Esophagus squamous epithelium (tissue), 5 donors: Measurements from ENCODE around the gene SPDYE2B. TPM values are rescaled to one million over a fixed set of nuclear protein-coding genes. Genes with fewer than 3 reads are reported as not detected.
A peak's percentile ranks its signal among the peaks of the same experiment; 100 is the strongest.
"Not testable (repeated sequence)": the region's sequence is repeated elsewhere in the genome, so short reads cannot be mapped to it uniquely, and the experiment has no call there.

Experiments used
- DNase-seq: peaks from one replicate; lab custom pipeline; 2025; lab: John Stamatoyannopoulos, UW
- H3K27ac ChIP-seq, 4 donors: fragments of 200-600 bp; sonication (generic); one replicate each; pipeline ENCODE4 v1.5.1; 2016 to 2019; ENCODE audit warnings: mild to moderate bottlenecking in 1 of 4
- H3K27me3 ChIP-seq, 4 donors: fragments of 200-600 bp; sonication (generic); 1 replicate in 3 of 4; 2 replicates in 1 of 4; pipeline versions ENCODE4 v1.5.1 to v1.6.0; 2017 to 2021; ENCODE audit warnings: antibody characterized with exemption in 1 of 4
- H3K36me3 ChIP-seq, 3 donors: fragments of 200-600 bp; sonication (generic); one replicate each; pipeline ENCODE4 v1.5.1; 2016 to 2019
- H3K4me1 ChIP-seq, 3 donors: fragments of 200-600 bp; sonication (generic); one replicate each; pipeline ENCODE4 v1.5.1; 2017 to 2019
- H3K4me3 ChIP-seq, 4 donors: fragments of 200-600 bp; sonication (generic); 1 replicate in 3 of 4; 2 replicates in 1 of 4; pipeline ENCODE4 v1.5.1; 2016 to 2019; ENCODE audit warnings: mild to moderate bottlenecking in 2 of 4, moderate library complexity in 1 of 4
- H3K9me3 ChIP-seq, 3 donors: fragments of 200-600 bp; sonication (generic); one replicate each; pipeline ENCODE4 v1.5.1; 2016 to 2019
- WGBS, 2 donors: methylation state at CpG; one replicate each; pipeline ENCODE4 v1.1.5; 2018; 5-methylcytosine and 5-hydroxymethylcytosine counted together
- intact Hi-C: fragments of 100-400 bp; cut with DNase I; formaldehyde crosslinking; loops from one replicate; pipeline ENCODE4 v1.15.0; 2022
- total RNA-seq, 4 donors: library from RNA; depleted of rRNA; stranded (reverse); fragments of >200 nt; gene quantifications; one replicate each; pipeline ENCODE4 v1.1.0, GENCODE V29; 2016
- donor health status: DM: yes; HTN: yes; CAD: no.

SPDYE2B gene, protein sequence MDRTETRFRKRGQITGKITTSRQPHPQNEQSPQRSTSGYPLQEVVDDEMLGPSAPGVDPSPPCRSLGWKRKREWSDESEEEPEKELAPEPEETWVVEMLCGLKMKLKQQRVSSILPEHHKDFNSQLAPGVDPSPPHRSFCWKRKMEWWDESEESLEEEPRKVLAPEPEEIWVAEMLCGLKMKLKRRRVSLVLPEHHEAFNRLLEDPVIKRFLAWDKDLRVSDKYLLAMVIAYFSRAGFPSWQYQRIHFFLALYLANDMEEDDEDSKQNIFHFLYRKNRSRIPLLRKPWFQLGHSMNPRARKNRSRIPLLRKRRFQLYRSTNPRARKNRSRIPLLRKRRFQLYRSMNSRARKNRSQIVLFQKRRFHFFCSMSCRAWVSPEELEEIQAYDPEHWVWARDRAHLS
- total RNA-seq: not detected

DNA sequence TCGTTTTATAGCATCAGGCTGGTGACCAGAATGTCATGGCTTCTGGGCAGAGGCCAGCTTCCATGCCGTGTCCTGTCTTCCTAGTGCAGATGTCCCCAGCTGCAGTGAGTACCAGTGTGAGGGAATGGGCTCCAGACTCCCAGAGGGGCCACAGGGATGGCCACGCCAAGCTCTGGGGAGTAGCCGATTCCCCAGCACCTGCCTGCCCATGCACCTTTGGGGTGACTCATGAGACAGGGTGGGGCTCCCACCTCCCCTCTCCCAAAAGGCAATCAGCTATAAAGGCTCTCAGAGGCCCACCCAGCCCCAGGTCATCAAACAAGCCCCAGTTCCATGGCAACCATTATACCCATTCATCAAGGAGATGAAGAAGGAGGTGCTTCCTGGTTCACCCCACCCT, at the start of gene SPDYE2B:
TSS of gene SPDYE2B (plus strand) at position 396 of the 400 bp plus-strand sequence. CDS start 2,030 bp downstream, outside the sequence.
- WGBS, 2 donors: no CpG with 5 or more reads among the region's 4 CpGs
- H3K9me3 ChIP-seq, H3K36me3 ChIP-seq, DNase-seq, H3K4me3 ChIP-seq, intact Hi-C loops, H3K4me1 ChIP-seq, H3K27me3 ChIP-seq, H3K27ac ChIP-seq: not testable (repeated sequence)

GRCh38 chr7:102602317-102602716, 47.8 kb upstream of the SPDYE2B start:
- intact Hi-C loops, H3K9me3 ChIP-seq, H3K27me3 ChIP-seq, H3K36me3 ChIP-seq, DNase-seq, H3K27ac ChIP-seq, H3K4me1 ChIP-seq, H3K4me3 ChIP-seq: not testable (repeated sequence)
- WGBS, 2 donors: no CpG with 5 or more reads among the region's 12 CpGs

DNA sequence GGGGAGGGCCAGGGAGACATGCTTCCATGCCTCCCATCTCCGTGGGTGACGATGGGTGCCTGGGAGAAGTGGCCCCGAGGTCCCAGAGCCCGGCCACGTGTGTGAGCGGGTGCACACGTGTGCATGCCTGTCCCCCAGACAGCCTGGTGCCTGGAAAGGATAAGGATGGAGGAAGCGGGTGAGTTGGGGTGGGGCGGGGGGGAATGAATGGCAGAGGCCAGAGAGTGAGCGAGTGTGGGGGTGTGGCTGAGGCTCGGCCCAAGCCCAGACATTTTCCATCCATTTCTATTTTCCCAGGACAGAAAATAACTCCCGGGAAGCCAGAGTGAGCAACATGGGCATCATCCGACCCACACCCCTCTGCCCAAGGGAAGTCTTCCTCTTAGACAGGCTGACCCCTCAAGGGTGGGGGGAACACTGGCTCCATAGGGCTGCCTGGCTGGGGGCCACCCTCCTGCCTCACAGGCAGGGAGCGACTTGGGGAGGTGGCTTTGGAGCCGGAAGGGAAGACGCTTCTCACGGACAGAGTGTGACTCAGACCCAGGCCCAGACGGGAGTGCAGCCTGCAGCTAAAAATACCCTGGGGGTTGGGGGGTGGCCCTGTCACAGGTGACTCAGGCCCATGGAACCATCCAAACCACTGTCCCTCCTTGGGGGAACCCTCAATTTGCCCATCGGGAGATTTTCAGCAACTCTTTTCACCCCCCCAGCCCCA, 45.5 kb upstream of the SPDYE2B start:
- H3K4me1 ChIP-seq, H3K27ac ChIP-seq, H3K36me3 ChIP-seq, intact Hi-C loops, DNase-seq, H3K27me3 ChIP-seq, H3K4me3 ChIP-seq, H3K9me3 ChIP-seq: not testable (repeated sequence)
- WGBS, 2 donors: no CpG with 5 or more reads among the region's 19 CpGs

DNA sequence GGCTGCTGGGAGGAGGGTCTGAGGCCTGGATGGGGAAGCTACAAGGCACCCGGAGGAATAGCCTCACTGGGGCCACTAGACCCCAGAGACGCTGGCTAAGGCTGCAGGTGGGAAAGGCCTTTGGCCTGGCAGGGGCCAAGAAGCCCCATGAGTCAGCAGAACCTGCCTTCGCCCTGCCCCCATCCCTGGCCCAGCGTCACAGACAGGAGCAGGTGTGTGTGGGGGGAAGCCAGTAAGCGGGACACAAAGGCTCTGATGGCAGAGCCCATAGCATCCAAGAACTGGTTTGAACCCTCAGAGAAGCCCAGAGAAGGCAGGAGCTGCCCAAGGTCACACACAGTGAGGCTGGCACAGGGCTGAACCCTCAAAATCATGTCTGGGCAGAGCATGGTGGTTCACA, 43.3 kb upstream of the SPDYE2B start:
- not testable (repeated sequence) for H3K27me3 ChIP-seq, H3K27ac ChIP-seq, H3K4me1 ChIP-seq

DNA sequence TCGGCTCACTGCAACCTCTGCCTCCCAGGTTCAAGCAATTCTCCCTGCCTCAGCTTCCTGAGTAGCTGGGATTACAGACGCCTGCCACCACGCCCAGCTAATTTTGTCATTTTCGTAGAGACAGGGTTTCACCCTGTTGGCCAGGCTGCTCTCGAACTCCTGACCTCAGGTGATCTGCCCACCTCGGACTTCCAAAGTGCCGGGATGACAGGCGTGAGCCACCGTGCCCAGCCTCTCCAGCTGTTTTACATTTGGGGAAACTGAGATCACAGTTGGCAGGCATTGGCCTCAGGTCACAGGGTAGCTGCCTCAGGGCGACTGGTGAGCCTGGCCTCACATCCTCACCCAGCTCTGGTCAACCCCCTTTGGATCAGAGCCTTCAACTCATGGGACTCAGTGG, 40.4 kb upstream of the SPDYE2B start:
- H3K36me3 ChIP-seq, H3K27me3 ChIP-seq, DNase-seq: not testable (repeated sequence)

More for the DNA sequence above, 43.3 kb upstream of the SPDYE2B start:
- H3K9me3 ChIP-seq, intact Hi-C loops, DNase-seq, H3K36me3 ChIP-seq, H3K4me3 ChIP-seq: not testable (repeated sequence)
- WGBS, 2 donors: no CpG with 5 or more reads among the region's 5 CpGs

DNA sequence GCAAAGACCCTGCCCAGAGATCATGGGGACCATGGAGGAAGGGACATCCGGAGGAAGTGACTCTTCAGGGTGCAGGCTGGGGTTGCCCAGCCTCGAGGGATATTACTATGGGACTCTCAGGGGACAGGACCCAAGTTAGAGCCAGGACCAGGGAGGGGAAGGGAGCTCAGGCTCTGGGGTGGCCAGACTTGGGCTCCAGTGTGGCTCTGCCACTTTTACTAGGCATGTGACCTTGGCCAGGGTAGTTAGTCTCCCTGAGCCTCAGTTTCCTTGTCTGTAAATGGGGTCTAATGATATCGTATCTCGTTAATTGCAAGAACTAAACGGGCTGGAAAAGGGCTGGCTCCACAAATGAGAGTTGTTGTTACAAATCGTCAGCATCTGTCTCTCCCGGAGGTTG, 39.7 kb upstream of the SPDYE2B start:
- H3K9me3 ChIP-seq, DNase-seq, H3K4me1 ChIP-seq, H3K27me3 ChIP-seq, intact Hi-C loops, H3K36me3 ChIP-seq, H3K27ac ChIP-seq, H3K4me3 ChIP-seq: not testable (repeated sequence)
- WGBS, 2 donors: 27% methylated on average over 2 of the region's 7 CpGs; no CpG with 5 or more reads in 1 of the 2 donors

More for the DNA sequence above, 40.4 kb upstream of the SPDYE2B start:
- whole genome bisulfite sequencing, 2 donors: no CpG with 5 or more reads among the region's 10 CpGs
- H3K27ac ChIP-seq, H3K4me1 ChIP-seq, H3K9me3 ChIP-seq, intact Hi-C loops, H3K4me3 ChIP-seq: not testable (repeated sequence)

GRCh38 chr7:102611013-102611674, 39.0 kb upstream of the SPDYE2B start:
- H3K27ac ChIP-seq, H3K4me3 ChIP-seq, intact Hi-C loops, H3K36me3 ChIP-seq, H3K27me3 ChIP-seq, H3K9me3 ChIP-seq, H3K4me1 ChIP-seq, DNase-seq: not testable (repeated sequence)
- no CpG with 5 or more reads among the region's 30 CpGs for WGBS, 2 donors

GRCh38 chr7:102611675-102612325, 38.3 kb upstream of the SPDYE2B start:
- H3K9me3 ChIP-seq, DNase-seq, intact Hi-C loops, H3K4me1 ChIP-seq, H3K36me3 ChIP-seq, H3K27me3 ChIP-seq: not testable (repeated sequence)
- Histone ChIP-seq H3K4me3 (peak overlapping the region in 1 of 4 donors; percentile 7), H3K27ac (peak overlapping the region in 2 of 4 donors; percentile 45 to 68)
- WGBS, 2 donors: 36% methylated on average over 5 of the region's 10 CpGs; no CpG with 5 or more reads in 1 of the 2 donors

DNA sequence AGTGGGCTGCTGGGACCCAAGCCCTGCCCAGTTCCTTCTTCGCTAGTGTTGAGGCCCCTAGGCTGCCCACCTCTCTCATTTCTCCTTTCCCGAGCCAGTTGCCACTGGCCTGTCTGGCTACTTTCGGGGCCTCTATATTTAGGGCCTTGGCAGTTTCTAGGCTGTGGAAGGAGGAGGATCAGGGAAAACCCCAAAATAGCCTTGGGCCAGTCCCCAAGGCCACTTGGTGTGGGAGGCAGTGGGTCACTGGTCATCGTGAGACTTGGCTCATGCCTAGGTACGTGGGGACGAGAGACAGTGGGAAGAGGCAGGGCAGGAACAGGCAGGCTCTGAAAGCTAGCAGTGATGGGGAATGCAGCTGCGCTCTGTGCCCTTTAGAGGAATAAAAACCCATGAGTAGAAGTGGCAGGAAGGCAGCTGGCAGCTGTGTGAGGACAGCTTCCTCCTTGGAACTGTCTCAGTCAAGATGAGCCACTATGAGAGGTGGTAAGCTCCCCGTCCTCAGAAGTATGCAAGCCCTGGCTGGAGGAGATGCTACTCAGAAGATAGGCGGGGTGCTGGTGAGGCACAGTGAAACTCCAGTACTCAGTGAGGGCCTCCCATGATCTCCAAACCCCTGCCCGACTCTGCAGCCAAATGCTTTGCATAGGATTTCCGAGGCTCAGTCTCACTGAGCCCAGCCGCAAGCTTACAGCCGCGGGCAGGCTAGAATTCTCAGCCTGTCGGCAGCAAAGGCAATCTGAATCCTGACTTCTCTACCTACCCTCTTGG, 36.4 kb upstream of the SPDYE2B start:
- H3K36me3 ChIP-seq, intact Hi-C loops, H3K4me1 ChIP-seq, DNase-seq, H3K9me3 ChIP-seq, H3K27me3 ChIP-seq, H3K4me3 ChIP-seq: not testable (repeated sequence)
- peak overlapping the region in 2 of 4 donors; percentile 52 to 58 for H3K27ac ChIP-seq
- WGBS, 2 donors: no CpG with 5 or more reads among the region's 15 CpGs

GRCh38 chr7:102614346-102614697, 35.8 kb upstream of the SPDYE2B start:
- H3K4me1 ChIP-seq, H3K27ac ChIP-seq, H3K9me3 ChIP-seq, H3K27me3 ChIP-seq, H3K36me3 ChIP-seq, DNase-seq, intact Hi-C loops, H3K4me3 ChIP-seq: not testable (repeated sequence)
- no CpG with 5 or more reads among the region's 4 CpGs for WGBS, 2 donors

DNA sequence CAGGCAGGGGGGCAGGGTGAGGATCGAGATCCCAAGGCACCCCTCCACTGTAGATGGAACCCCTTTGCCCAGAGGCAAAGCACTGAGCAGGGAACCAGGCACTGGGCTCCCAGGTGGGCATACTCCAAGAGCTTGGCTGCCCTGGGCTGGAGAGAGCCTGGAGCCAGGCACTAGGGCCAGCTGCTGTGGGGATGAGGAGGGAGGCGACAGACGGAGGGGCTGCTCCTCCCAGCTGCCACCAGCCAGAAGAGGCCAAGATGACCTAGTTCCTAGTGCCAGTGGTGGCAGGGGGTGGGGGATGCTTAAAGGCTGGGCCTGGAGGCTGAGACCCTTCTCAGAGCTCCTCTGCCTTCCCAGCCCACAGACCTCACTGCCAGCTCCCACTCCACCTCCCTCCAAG, 35.2 kb upstream of the SPDYE2B start:
- intact Hi-C loops: not testable (repeated sequence)
- no CpG with 5 or more reads among the region's 3 CpGs for WGBS, 2 donors

GRCh38 chr7:102615930-102616329, 34.2 kb upstream of the SPDYE2B start:
- H3K27me3 ChIP-seq, H3K27ac ChIP-seq, intact Hi-C loops, DNase-seq, H3K9me3 ChIP-seq, H3K4me3 ChIP-seq, H3K4me1 ChIP-seq, H3K36me3 ChIP-seq: not testable (repeated sequence)
- WGBS, 2 donors: no CpG with 5 or more reads among the region's 10 CpGs

More for the DNA sequence above, 35.2 kb upstream of the SPDYE2B start:
- H3K4me3 ChIP-seq, H3K36me3 ChIP-seq, H3K27me3 ChIP-seq, DNase-seq, H3K9me3 ChIP-seq, H3K27ac ChIP-seq, H3K4me1 ChIP-seq: not testable (repeated sequence)
